ENCODE data around the gene RAB28.
"Not testable (repeated sequence)": the region's sequence is repeated elsewhere in the genome, so short reads cannot be mapped to it uniquely, and the experiment has no call there.

RAB28 gene

DNA sequence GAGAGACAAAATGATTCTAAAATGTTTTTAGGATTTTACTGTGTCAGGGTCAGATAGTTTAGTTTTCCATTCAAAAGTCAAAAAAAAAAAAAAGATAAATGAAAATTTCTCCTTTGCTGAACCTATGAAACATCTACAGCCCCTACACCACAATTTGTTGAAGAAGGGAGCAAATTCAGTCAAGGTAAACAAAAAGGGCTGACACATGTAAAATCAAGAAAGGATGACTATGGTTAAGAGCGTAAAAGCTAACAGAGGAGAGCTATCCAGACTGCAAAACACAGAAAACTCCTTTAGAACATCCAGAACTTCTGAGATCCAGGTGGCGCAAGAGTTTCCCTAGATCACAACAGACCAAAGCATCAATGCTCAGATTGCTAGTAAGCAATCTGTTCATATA, 72.2 kb downstream of the RAB28 start:
- no peaks in the 10 kb centered on the region for H3K27me3 ChIP-seq (ENCODE audit: insufficient read depth, low read length)
- H3K27ac ChIP-seq (ENCODE audit: low read depth, low read length), result no peak overlapping the region
- no peak overlapping the region for H3K4me3 ChIP-seq (ENCODE audit: low read depth, low read length)
- H2AFZ ChIP-seq (ENCODE audit: low read length, unreplicated experiment), result no peak overlapping the region
- no peaks in the 10 kb centered on the region for H3K4me1 ChIP-seq (ENCODE audit: control insufficient read depth, insufficient read depth, low read length, unreplicated experiment)
- no peaks in the 10 kb centered on the region for H3K79me2 ChIP-seq (ENCODE audit: control insufficient read depth, insufficient read depth, low read length, unreplicated experiment)
- H3K36me3 ChIP-seq (ENCODE audit: insufficient read depth, low read length), result no peaks in the 10 kb centered on the region

DNA sequence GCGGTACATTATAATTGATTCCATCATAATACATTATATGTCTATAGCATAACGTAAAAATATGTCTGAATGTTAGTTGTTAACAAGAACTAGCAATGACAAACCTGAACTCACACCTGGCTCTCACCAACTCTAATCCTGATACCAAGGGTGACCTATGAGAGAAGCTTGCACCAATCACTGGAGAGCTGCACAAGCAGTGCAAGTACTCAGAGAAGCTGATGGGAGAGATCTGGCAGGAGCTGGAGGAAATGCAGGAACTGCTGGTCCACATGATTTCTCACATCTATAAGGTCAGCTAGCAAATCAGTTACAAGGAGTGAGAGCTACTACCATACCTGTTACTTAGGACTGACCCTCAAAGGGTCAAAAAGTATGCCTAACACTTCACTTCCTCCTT, 74.8 kb downstream of the RAB28 start:
- no peak overlapping the region for H2AFZ ChIP-seq (ENCODE audit: low read length, unreplicated experiment)
- H3K4me1 ChIP-seq (ENCODE audit: control insufficient read depth, insufficient read depth, low read length, unreplicated experiment), result no peaks in the 10 kb centered on the region
- no peaks in the 10 kb centered on the region for H3K79me2 ChIP-seq (ENCODE audit: control insufficient read depth, insufficient read depth, low read length, unreplicated experiment)
- no peaks in the 10 kb centered on the region for H3K36me3 ChIP-seq (ENCODE audit: insufficient read depth, low read length)
- H3K27me3 ChIP-seq (ENCODE audit: insufficient read depth, low read length), result no peaks in the 10 kb centered on the region
- no peak overlapping the region for H3K4me3 ChIP-seq (ENCODE audit: low read depth, low read length)
- H3K27ac ChIP-seq (ENCODE audit: low read depth, low read length), result no peak overlapping the region

GRCh38 chr4:13406156-13406555, 78.0 kb downstream of the RAB28 start:
- H3K4me3 ChIP-seq (ENCODE audit: low read depth, low read length); H2AFZ ChIP-seq (ENCODE audit: low read length, unreplicated experiment); H3K4me1 ChIP-seq (ENCODE audit: control insufficient read depth, insufficient read depth, low read length, unreplicated experiment); H3K27ac ChIP-seq (ENCODE audit: low read depth, low read length); H3K36me3 ChIP-seq (ENCODE audit: insufficient read depth, low read length); H3K79me2 ChIP-seq (ENCODE audit: control insufficient read depth, insufficient read depth, low read length, unreplicated experiment); H3K27me3 ChIP-seq (ENCODE audit: insufficient read depth, low read length): not testable (repeated sequence)

DNA sequence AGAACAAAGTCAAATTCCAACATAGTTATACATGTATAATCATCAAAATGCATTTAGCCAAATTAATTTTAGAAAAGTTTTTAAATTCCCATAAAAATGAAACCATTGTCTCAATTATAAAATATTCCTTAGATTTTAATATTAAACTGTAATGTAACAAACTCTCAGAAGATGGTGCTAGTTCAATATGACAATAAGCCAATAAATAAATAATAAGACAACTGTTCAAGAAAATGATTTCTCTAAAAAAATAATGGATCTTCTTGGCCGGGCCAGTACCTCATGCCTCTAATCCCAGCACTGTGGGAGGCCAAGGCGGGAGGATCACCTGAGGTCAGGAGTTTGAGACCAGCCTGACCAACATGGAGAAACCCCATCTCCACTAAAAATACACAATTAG, 80.3 kb downstream of the RAB28 start:
- H3K36me3 ChIP-seq (ENCODE audit: insufficient read depth, low read length), result no peaks in the 10 kb centered on the region
- H3K27me3 ChIP-seq (ENCODE audit: insufficient read depth, low read length), result no peaks in the 10 kb centered on the region
- no peak overlapping the region for H3K4me3 ChIP-seq (ENCODE audit: low read depth, low read length)
- H2AFZ ChIP-seq (ENCODE audit: low read length, unreplicated experiment), result no peak overlapping the region
- no peaks in the 10 kb centered on the region for H3K79me2 ChIP-seq (ENCODE audit: control insufficient read depth, insufficient read depth, low read length, unreplicated experiment)
- H3K4me1 ChIP-seq (ENCODE audit: control insufficient read depth, insufficient read depth, low read length, unreplicated experiment), result peaks cover 13% of the 10 kb centered on the region
- H3K27ac ChIP-seq (ENCODE audit: low read depth, low read length), result no peak overlapping the region

- Histone ChIP-seq H3K27ac (ENCODE audit: low read depth, low read length) (no peak overlapping the region), H3K4me1 (ENCODE audit: control insufficient read depth, insufficient read depth, low read length, unreplicated experiment) (peaks cover 13% of the 10 kb centered on the region), H3K27me3 (ENCODE audit: insufficient read depth, low read length) (no peaks in the 10 kb centered on the region), H3K36me3 (ENCODE audit: insufficient read depth, low read length) (no peaks in the 10 kb centered on the region), H3K4me3 (ENCODE audit: low read depth, low read length) (no peak overlapping the region), H3K79me2 (ENCODE audit: control insufficient read depth, insufficient read depth, low read length, unreplicated experiment) (no peaks in the 10 kb centered on the region), H2AFZ (ENCODE audit: low read length, unreplicated experiment) (no peak overlapping the region)
Observed at GRCh38 chr4:13403326-13403725, 80.8 kb downstream of the RAB28 start.

DNA sequence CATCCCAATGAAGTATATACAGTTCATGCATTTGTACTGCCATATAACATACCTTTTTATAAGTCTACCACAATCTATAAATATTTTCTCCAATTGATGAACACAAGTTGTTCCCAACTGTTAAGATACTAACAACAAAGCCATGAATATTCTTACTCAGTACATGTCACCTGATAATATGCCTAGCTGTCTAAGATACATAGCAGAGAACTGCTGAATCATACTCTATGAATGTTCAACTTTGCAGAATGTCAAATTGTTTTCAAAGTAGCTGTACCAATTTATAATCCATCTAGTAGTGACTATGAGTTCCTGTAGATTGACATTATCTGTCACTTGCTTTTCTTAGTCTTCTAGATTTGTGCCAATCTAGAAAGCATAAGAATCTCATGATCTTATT, 84.9 kb downstream of the RAB28 start:
- Histone ChIP-seq H3K27me3 (ENCODE audit: insufficient read depth, low read length) (no peaks in the 10 kb centered on the region), H2AFZ (ENCODE audit: low read length, unreplicated experiment) (no peak overlapping the region), H3K4me1 (ENCODE audit: control insufficient read depth, insufficient read depth, low read length, unreplicated experiment) (peaks cover 13% of the 10 kb centered on the region), H3K36me3 (ENCODE audit: insufficient read depth, low read length) (no peaks in the 10 kb centered on the region), H3K27ac (ENCODE audit: low read depth, low read length) (no peak overlapping the region), H3K4me3 (ENCODE audit: low read depth, low read length) (no peak overlapping the region), H3K79me2 (ENCODE audit: control insufficient read depth, insufficient read depth, low read length, unreplicated experiment) (no peaks in the 10 kb centered on the region)

DNA sequence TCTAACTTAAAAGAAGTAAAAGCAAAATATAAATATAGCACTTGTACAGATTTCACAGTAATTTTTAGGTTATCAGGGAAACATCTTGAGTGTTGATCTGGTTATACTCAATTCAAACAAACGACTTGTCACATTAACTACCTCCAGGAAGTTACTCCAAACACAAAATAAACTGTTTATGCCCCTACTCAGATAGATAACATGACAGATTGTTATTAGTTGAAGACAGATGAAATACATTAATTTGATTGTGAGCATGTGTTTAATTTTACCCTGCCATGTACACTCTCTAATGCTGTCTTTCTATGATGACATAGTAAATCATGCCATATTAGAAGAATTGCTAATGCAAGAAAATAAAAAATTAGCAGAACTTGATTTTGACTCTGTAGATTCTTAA, 88.0 kb downstream of the RAB28 start:
- H3K79me2 ChIP-seq (ENCODE audit: control insufficient read depth, insufficient read depth, low read length, unreplicated experiment), result no peaks in the 10 kb centered on the region
- no peak overlapping the region for H3K27ac ChIP-seq (ENCODE audit: low read depth, low read length)
- H3K4me1 ChIP-seq (ENCODE audit: control insufficient read depth, insufficient read depth, low read length, unreplicated experiment), result peaks cover 13% of the 10 kb centered on the region
- H2AFZ ChIP-seq (ENCODE audit: low read length, unreplicated experiment), result no peak overlapping the region
- H3K36me3 ChIP-seq (ENCODE audit: insufficient read depth, low read length), result no peaks in the 10 kb centered on the region
- H3K4me3 ChIP-seq (ENCODE audit: low read depth, low read length), result no peak overlapping the region
- no peaks in the 10 kb centered on the region for H3K27me3 ChIP-seq (ENCODE audit: insufficient read depth, low read length)

- H3K4me3 ChIP-seq (ENCODE audit: low read depth, low read length); H3K79me2 ChIP-seq (ENCODE audit: control insufficient read depth, insufficient read depth, low read length, unreplicated experiment): not testable (repeated sequence)
Observed at GRCh38 chr4:13389901-13390300, 94.2 kb downstream of the RAB28 start.

GRCh38 chr4:13386405-13387107, 97.6 kb downstream of the RAB28 start:
- Histone ChIP-seq H3K27me3 (ENCODE audit: insufficient read depth, low read length) (no peaks in the 10 kb centered on the region), H3K79me2 (ENCODE audit: control insufficient read depth, insufficient read depth, low read length, unreplicated experiment) (no peaks in the 10 kb centered on the region), H3K4me1 (ENCODE audit: control insufficient read depth, insufficient read depth, low read length, unreplicated experiment) (no peaks in the 10 kb centered on the region), H3K4me3 (ENCODE audit: low read depth, low read length) (no peak overlapping the region), H3K27ac (ENCODE audit: low read depth, low read length) (no peak overlapping the region), H3K36me3 (ENCODE audit: insufficient read depth, low read length) (no peaks in the 10 kb centered on the region), H2AFZ (ENCODE audit: low read length, unreplicated experiment) (no peak overlapping the region)

More at GRCh38 chr4:13389901-13390300, 94.2 kb downstream of the RAB28 start:
- H3K27me3 ChIP-seq (ENCODE audit: insufficient read depth, low read length); H2AFZ ChIP-seq (ENCODE audit: low read length, unreplicated experiment); H3K27ac ChIP-seq (ENCODE audit: low read depth, low read length); H3K4me1 ChIP-seq (ENCODE audit: control insufficient read depth, insufficient read depth, low read length, unreplicated experiment); H3K36me3 ChIP-seq (ENCODE audit: insufficient read depth, low read length): not testable (repeated sequence)

- Histone ChIP-seq H3K36me3 (ENCODE audit: insufficient read depth, low read length) (no peaks in the 10 kb centered on the region), H3K4me1 (ENCODE audit: control insufficient read depth, insufficient read depth, low read length, unreplicated experiment) (no peaks in the 10 kb centered on the region), H2AFZ (ENCODE audit: low read length, unreplicated experiment) (no peak overlapping the region), H3K79me2 (ENCODE audit: control insufficient read depth, insufficient read depth, low read length, unreplicated experiment) (no peaks in the 10 kb centered on the region), H3K27ac (ENCODE audit: low read depth, low read length) (no peak overlapping the region), H3K27me3 (ENCODE audit: insufficient read depth, low read length) (no peaks in the 10 kb centered on the region), H3K4me3 (ENCODE audit: low read depth, low read length) (no peak overlapping the region)
Observed at GRCh38 chr4:13384055-13384454, 100.1 kb downstream of the RAB28 start.

DNA sequence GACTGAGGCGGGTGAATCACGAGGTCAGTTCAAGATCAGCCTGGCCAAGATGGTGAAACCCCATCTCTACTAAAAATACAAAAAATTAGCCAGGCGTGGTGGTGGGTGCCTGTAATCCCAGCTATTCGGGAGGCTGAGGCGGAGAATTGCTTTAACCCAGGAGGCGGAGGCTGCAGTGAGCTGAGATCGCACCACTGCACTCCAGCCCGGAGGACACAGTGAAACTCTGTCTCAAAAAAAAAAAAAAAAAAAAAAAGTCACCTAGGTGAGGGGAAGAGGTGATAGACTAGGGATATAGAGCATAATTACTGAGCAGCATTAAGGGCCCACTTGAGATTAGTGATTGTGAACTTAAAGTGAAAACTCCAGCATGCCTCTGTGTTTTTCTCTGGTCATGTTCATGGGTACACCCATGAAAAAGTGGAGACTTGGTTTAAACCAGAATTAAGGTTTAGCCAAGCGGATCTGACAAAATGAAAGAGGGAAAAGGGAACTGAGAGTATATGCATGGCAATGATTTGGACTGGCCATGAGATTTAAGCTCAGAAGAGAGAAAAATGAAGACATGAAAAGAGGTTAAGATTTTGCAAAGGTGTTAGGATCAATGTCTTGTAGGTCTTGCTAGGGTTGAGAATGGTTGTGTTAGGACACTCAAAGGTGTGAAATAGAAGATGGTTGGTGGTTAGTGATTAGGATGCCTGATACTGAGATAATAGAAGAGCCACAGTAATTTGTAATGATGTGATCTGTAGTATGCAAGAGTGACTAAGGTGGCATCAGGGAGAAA, 105.0 kb downstream of the RAB28 start:
- no peaks in the 10 kb centered on the region for H3K79me2 ChIP-seq (ENCODE audit: control insufficient read depth, insufficient read depth, low read length, unreplicated experiment)

More for the DNA sequence above, 105.0 kb downstream of the RAB28 start:
- no peak overlapping the region for H3K27ac ChIP-seq (ENCODE audit: low read depth, low read length)
- H3K4me1 ChIP-seq (ENCODE audit: control insufficient read depth, insufficient read depth, low read length, unreplicated experiment), result no peaks in the 10 kb centered on the region
- no peak overlapping the region for H2AFZ ChIP-seq (ENCODE audit: low read length, unreplicated experiment)
- H3K27me3 ChIP-seq (ENCODE audit: insufficient read depth, low read length), result no peaks in the 10 kb centered on the region
- H3K36me3 ChIP-seq (ENCODE audit: insufficient read depth, low read length), result no peaks in the 10 kb centered on the region; the same call in 1 of the 2 replicates
- H3K4me3 ChIP-seq (ENCODE audit: low read depth, low read length), result no peak overlapping the region

Measured in ACC112 (cell line).